ENCODE results near the gene PAX5. TPM values are rescaled to one million over a fixed set of nuclear protein-coding genes. Genes with fewer than 3 reads are reported as not detected.
A peak's percentile ranks its signal among the peaks of the same experiment; 100 is the strongest.

Gene PAX5
- total RNA-seq, 3 donors from 2014 or later, result 0.59 TPM; not detected in 2

GRCh38 chr9:37026113-37026930, 7.7 kb downstream of the PAX5 start:
- Histone ChIP-seq H3K4me1 (peaks cover 10 to 27% of the 10 kb centered on the region in 2 donors), H3K4me3 (peak overlapping the region; percentile 26 to 63 (median 43)), H3K36me3 (no peaks in the 10 kb centered on the region), H3K27ac (no peak overlapping the region), H3K27me3 (peaks cover 16 to 97% of the 10 kb centered on the region in 2 donors), H3K9me3 (no peaks in the 10 kb centered on the region)
- no peak for TF ChIP-seq POLR2A (IDR thresholded peaks at IDR 0.05)
- no peak for TF ChIP-seq CTCF (IDR thresholded peaks at IDR 0.05)
- no peak for TF ChIP-seq POLR2AphosphoS5 (IDR thresholded peaks at IDR 0.05)
- intact Hi-C loops (cut with DNase I; ENCODE audit: low total_unique reads), result no loop called here
- no peak for DNase-seq (ENCODE audit: low spot score in 2 of 2)

- Histone ChIP-seq H3K9me3 (no peaks in the 10 kb centered on the region), H3K4me3 (peak overlapping the region; percentile 26 to 63 (median 43)), H3K27me3 (peaks cover 16 to 94% of the 10 kb centered on the region in 2 donors), H3K4me1 (peaks cover 10 to 27% of the 10 kb centered on the region in 2 donors), H3K27ac (no peak overlapping the region), H3K36me3 (no peaks in the 10 kb centered on the region)
- no peak for DNase-seq (ENCODE audit: low spot score in 2 of 2)
- intact Hi-C loops (cut with DNase I; ENCODE audit: low total_unique reads), result no loop called here
- TF ChIP-seq POLR2AphosphoS5 (IDR thresholded peaks at IDR 0.05) (no peak), POLR2A (IDR thresholded peaks at IDR 0.05) (no peak), CTCF (IDR thresholded peaks at IDR 0.05) (no peak)
These were observed 8.3 kb downstream of the PAX5 start for GRCh38 chr9:37025823-37026112.

- TF ChIP-seq POLR2A (IDR thresholded peaks at IDR 0.05), result no peak
- TF ChIP-seq CTCF (IDR thresholded peaks at IDR 0.05), result no peak
- TF ChIP-seq POLR2AphosphoS5 (IDR thresholded peaks at IDR 0.05), result no peak
- DNase-seq (ENCODE audit: low spot score in 2 of 2), result no peak
- H3K27me3 ChIP-seq, result peaks cover 16 to 94% of the 10 kb centered on the region in 2 donors
- no peaks in the 10 kb centered on the region for H3K36me3 ChIP-seq
- intact Hi-C loops (cut with DNase I; ENCODE audit: low total_unique reads), result no loop called here
- H3K9me3 ChIP-seq, result no peaks in the 10 kb centered on the region
- no peak overlapping the region for H3K27ac ChIP-seq
- H3K4me1 ChIP-seq, result peaks cover 10 to 23% of the 10 kb centered on the region in 2 donors
- peak overlapping the region; percentile 26 to 63 (median 43) for H3K4me3 ChIP-seq
These were observed 8.8 kb downstream of the PAX5 start for GRCh38 chr9:37025071-37025822.

GRCh38 chr9:37017546-37017945, 16.5 kb downstream of the PAX5 start:
- TF ChIP-seq POLR2AphosphoS5 (IDR thresholded peaks at IDR 0.05) (no peak), POLR2A (IDR thresholded peaks at IDR 0.05) (no peak), CTCF (IDR thresholded peaks at IDR 0.05) (no peak)
- intact Hi-C loops (cut with DNase I; ENCODE audit: low total_unique reads), result no loop called here
- H3K27me3 ChIP-seq, result peaks cover 0 to 44% of the 10 kb centered on the region in 2 donors
- H3K27ac ChIP-seq, result no peak overlapping the region
- no peak overlapping the region for H3K4me3 ChIP-seq
- no peaks in the 10 kb centered on the region for H3K36me3 ChIP-seq
- DNase-seq (ENCODE audit: low spot score in 2 of 2), result no peak
- H3K4me1 ChIP-seq, result no peaks in the 10 kb centered on the region
- H3K9me3 ChIP-seq, result no peaks in the 10 kb centered on the region

- TF ChIP-seq CTCF (IDR thresholded peaks at IDR 0.05) (no peak), POLR2AphosphoS5 (IDR thresholded peaks at IDR 0.05) (no peak), POLR2A (IDR thresholded peaks at IDR 0.05) (no peak)
- no peak overlapping the region for H3K27ac ChIP-seq
- peaks cover 0 to 54% of the 10 kb centered on the region in 2 donors for H3K27me3 ChIP-seq
- no peaks in the 10 kb centered on the region for H3K4me1 ChIP-seq
- H3K36me3 ChIP-seq, result no peaks in the 10 kb centered on the region
- H3K9me3 ChIP-seq, result no peaks in the 10 kb centered on the region
- DNase-seq (ENCODE audit: low spot score in 2 of 2), result no peak
- H3K4me3 ChIP-seq, result no peak overlapping the region
- intact Hi-C loops (cut with DNase I; ENCODE audit: low total_unique reads), result no loop called here
These were observed 22.5 kb downstream of the PAX5 start for GRCh38 chr9:37011530-37011929.

All from breast epithelium (tissue), 4 donors.